Bronchial epithelial cell (primary cell): ENCODE measurements around the gene FNDC10. TPM values are rescaled to one million over a fixed set of nuclear protein-coding genes. Genes with fewer than 3 reads are reported as not detected.

Source experiments
- DNase-seq: peaks from one replicate; pipeline ENCODE4 v3.0.0-alpha.2; 2010; ENCODE audit warnings: low read depth
- FAIRE-seq: peaks from 2 replicates; lab custom pipeline; 2011; peaks lifted over from hg19 to GRCh38; lab: Jason Lieb, UNC
- H3K27me3 ChIP-seq: 2 replicates; pipeline ENCODE4 v1.5.1; 2011; ENCODE audit warnings: low read length; ENCODE audit not compliant: control insufficient read depth, insufficient read depth
- H3K36me3 ChIP-seq: 2 replicates; pipeline ENCODE4 v1.5.1; 2011; ENCODE audit warnings: low read length; ENCODE audit not compliant: control insufficient read depth, insufficient read depth
- H3K4me3 ChIP-seq: 2 replicates; pipeline ENCODE4 v1.5.1; 2011; ENCODE audit warnings: mild to moderate bottlenecking, low read depth, low read length, control low read depth
- CTCF ChIP-seq: IDR thresholded peaks from 2 replicates; pipeline ENCODE4 v1.5.1; 2011; ENCODE audit warnings: mild to moderate bottlenecking, moderate library complexity, low read length, control low read depth, inconsistent platforms; ENCODE audit not compliant: insufficient read depth, severe bottlenecking
- total RNA-seq: library from RNA; depleted of rRNA; stranded (reverse); fragments of >200 nt; gene quantifications from 2 replicates; pipeline ENCODE4 v1.2.1, GENCODE V29; 2014

Gene FNDC10
- total RNA-seq, 1 donor from 2014 or later: 0.26 TPM

GRCh38 chr1:1631782-1632420, 32.0 kb upstream of the FNDC10 start, which contains the start of gene MMP23B:
TSS of gene MMP23B (plus strand) at chr1:1632173. CDS start at chr1:1632219, 46 bp downstream.
- Histone ChIP-seq H3K27me3 (peaks cover 8% of the 10 kb centered on the region), H3K4me3 (no peak within 1 kb of the TSS), H3K36me3 (peaks cover 1% of the 10 kb centered on the region)
- no peak for TF ChIP-seq CTCF
- no peak for FAIRE-seq
- DNase-seq: no peak

- Histone ChIP-seq H3K4me3 (no peak overlapping the region), H3K27me3 (peaks cover 8% of the 10 kb centered on the region), H3K36me3 (peaks cover 1% of the 10 kb centered on the region)
- no peak for TF ChIP-seq CTCF
- DNase-seq (no peak), FAIRE-seq (no peak)
These were observed 31.2 kb upstream of the FNDC10 start for GRCh38 chr1:1630965-1631781.

- peak; percentile 3 for TF ChIP-seq CTCF
- peaks cover 1% of the 10 kb centered on the region for H3K36me3 ChIP-seq
- no peak overlapping the region for H3K4me3 ChIP-seq
- peak; percentile 49 for DNase-seq
- peaks cover 8% of the 10 kb centered on the region for H3K27me3 ChIP-seq
- no peak for FAIRE-seq
These were observed 30.4 kb upstream of the FNDC10 start for GRCh38 chr1:1630191-1630964.

- H3K4me3 ChIP-seq: peak overlapping the region; percentile 21
- no peak for TF ChIP-seq CTCF
- DNase-seq: no peak
- H3K27me3 ChIP-seq: peaks cover 8% of the 10 kb centered on the region
- H3K36me3 ChIP-seq: peaks cover 1% of the 10 kb centered on the region
- FAIRE-seq: no peak
These were observed 29.7 kb upstream of the FNDC10 start for GRCh38 chr1:1629430-1630190.

GRCh38 chr1:1628754-1629429, 29.0 kb upstream of the FNDC10 start:
- no peak for TF ChIP-seq CTCF
- DNase-seq: no peak
- Histone ChIP-seq H3K36me3 (peaks cover 1% of the 10 kb centered on the region), H3K4me3 (peak overlapping the region; percentile 21), H3K27me3 (peaks cover 8% of the 10 kb centered on the region)
- FAIRE-seq: no peak
